B cell (primary cell): ENCODE measurements around the gene NPR3. TPM values are rescaled to one million over a fixed set of nuclear protein-coding genes. Genes with fewer than 3 reads are reported as not detected.

Experiments used
- ATAC-seq: fragments of 200-7000 bp; cut with Tn5 transposase; one replicate; pipeline ENCODE4 v1.10.0; 2021; ENCODE audit warnings: low read depth, mild to moderate bottlenecking, moderate number of reproducible peaks, moderate library complexity
- CTCF ChIA-PET: fragments of 350-600 bp; sonication (Branson Sonifier 250); formaldehyde crosslinking; loops from one replicate; lab custom pipeline; 2021; ENCODE audit warnings: antibody characterized with exemption, inconsistent platforms; lab: Charles Lee
- POLR2A ChIA-PET: fragments of 350-600 bp; sonication (Branson Sonifier 250); formaldehyde crosslinking; loops from one replicate; lab custom pipeline; 2021; ENCODE audit warnings: antibody characterized with exemption; lab: Charles Lee
- DNase-seq: peaks from one replicate; pipeline ENCODE4 v3.0.0; 2013
- H2AFZ ChIP-seq: 2 replicates; pipeline ENCODE4 v1.6.1; 2012; ENCODE audit warnings: mild to moderate bottlenecking, low read depth, low read length; ENCODE audit not compliant: insufficient read depth, poor library complexity, severe bottlenecking
- H3K27ac ChIP-seq, 2 donors: 1 replicate in 1 of 2; 2 replicates in 1 of 2; pipeline ENCODE4 v1.5.1; 2012 to 2013; ENCODE audit warnings: low read length in 2 of 2, mild to moderate bottlenecking in 2 of 2, moderate library complexity in 1 of 2
- H3K27me3 ChIP-seq, 4 experiments: fragments of 200-600 bp in 1 of 4; sonication (generic) in 1 of 4; replicated peaks in 1 of 4; 1 replicate in 2 of 4; 2 replicates in 2 of 4; pipeline versions ENCODE4 v1.6.1 to v1.7.0; 2013 to 2016; ENCODE audit warnings: low read length in 3 of 4, mild to moderate bottlenecking in 2 of 4, mixed read lengths in 1 of 4, moderate library complexity in 1 of 4; ENCODE audit not compliant: insufficient read depth in 4 of 4, control insufficient read depth in 3 of 4; ENCODE audit errors: control extremely low read depth in 1 of 4
- H3K36me3 ChIP-seq, 2 experiments: replicated peaks in 1 of 2; 1 replicate in 1 of 2; 2 replicates in 1 of 2; pipeline versions ENCODE4 v1.6.1 to v1.7.1; 2013; ENCODE audit warnings: low read length in 1 of 2; ENCODE audit not compliant: insufficient read depth in 2 of 2, control insufficient read depth in 1 of 2; ENCODE audit errors: control extremely low read depth in 1 of 2, extremely low read depth in 1 of 2
- H3K4me1 ChIP-seq, 2 donors: fragments of 200-600 bp in 1 of 2; sonication (generic) in 1 of 2; 1 replicate in 1 of 2; 2 replicates in 1 of 2; pipeline versions ENCODE4 v1.5.1 to v1.6.1; 2013 to 2017; ENCODE audit warnings: low read length in 2 of 2; ENCODE audit not compliant: control insufficient read depth in 2 of 2, insufficient read depth in 2 of 2
- H3K4me2 ChIP-seq: replicated peaks from 2 replicates; pipeline ENCODE3; 2012; ENCODE audit warnings: mild to moderate bottlenecking, low read depth, low read length; ENCODE audit not compliant: poor library complexity, severe bottlenecking
- H3K4me3 ChIP-seq, 5 experiments: fragments of 200-600 bp in 1 of 5; sonication (generic) in 1 of 5; 1 replicate in 3 of 5; 2 replicates in 2 of 5; pipeline versions ENCODE4 v1.5.1 to v1.7.0; 2011 to 2016; ENCODE audit warnings: low read length in 4 of 5, mild to moderate bottlenecking in 4 of 5, low read depth in 2 of 5, control low read depth in 1 of 5, moderate library complexity in 1 of 5; ENCODE audit not compliant: insufficient read depth in 1 of 5; ENCODE audit errors: control extremely low read depth in 1 of 5, extremely low read depth in 1 of 5
- H3K79me2 ChIP-seq: fragments of 200-600 bp; sonication (generic); one replicate; pipeline ENCODE4 v1.6.0; 2016; ENCODE audit warnings: low read length; ENCODE audit not compliant: control insufficient read depth, insufficient read depth
- H3K9ac ChIP-seq: fragments of 200-600 bp; sonication (generic); 2 replicates; pipeline ENCODE4 v1.6.1; 2017; ENCODE audit warnings: mild to moderate bottlenecking, low read length, moderate library complexity
- H3K9me3 ChIP-seq, 3 donors: one replicate each; pipeline versions ENCODE4 v1.6.1 to v1.7.1; 2013; ENCODE audit warnings: low read length in 2 of 3; ENCODE audit not compliant: control insufficient read depth in 2 of 3, insufficient read depth in 1 of 3; ENCODE audit errors: control extremely low read depth in 1 of 3
- H4K20me1 ChIP-seq: 2 replicates; pipeline ENCODE4 v1.6.0; 2012; ENCODE audit warnings: mild to moderate bottlenecking, low read length; ENCODE audit not compliant: insufficient read depth, control insufficient read depth, poor library complexity, severe bottlenecking
- H3K27ac Mint-ChIP-seq: one replicate; pipeline ENCODE4 v1.8.0; 2021; ENCODE audit warnings: mixed read lengths
- H3K27me3 Mint-ChIP-seq: one replicate; pipeline ENCODE4 v1.8.0; 2021; ENCODE audit warnings: mixed read lengths
- H3K4me1 Mint-ChIP-seq: one replicate; pipeline ENCODE4 v1.8.0; 2021; ENCODE audit warnings: mixed read lengths
- H3K4me3 Mint-ChIP-seq: one replicate; pipeline ENCODE4 v1.8.0; 2021; ENCODE audit warnings: mixed read lengths
- H3K9me3 Mint-ChIP-seq: one replicate; pipeline ENCODE4 v1.8.0; 2022; ENCODE audit warnings: mixed read lengths; ENCODE audit not compliant: insufficient read depth
- EZH2 ChIP-seq: IDR thresholded peaks from 2 replicates; pipeline ENCODE4 v1.6.1; 2012; ENCODE audit warnings: borderline replicate concordance, low read depth, mild to moderate bottlenecking, moderate library complexity, low read length; ENCODE audit not compliant: insufficient read depth, poor library complexity, severe bottlenecking
- WGBS: methylation state at CpG from one replicate; pipeline ENCODE4 v1.1.5; 2013; ENCODE audit warnings: missing lambda C conversion rate; ENCODE audit not compliant: insufficient coverage; 5-methylcytosine and 5-hydroxymethylcytosine counted together
- intact Hi-C: fragments of 100-400 bp; cut with micrococcal nuclease; formaldehyde crosslinking; loops from one replicate; pipeline ENCODE4 v1.10.0; 2022
- polyA plus RNA-seq: library from polyadenylated mRNA; depleted of rRNA; stranded (reverse); fragments of >200 nt; gene quantifications from 2 replicates; pipeline ENCODE4 v1.2.3, GENCODE V29; 2012
- total RNA-seq, 2 donors: library from RNA; stranded (reverse); fragments of 120-200 nt in 1 of 2; gene quantifications; 1 replicate in 1 of 2; 2 replicates in 1 of 2; pipeline versions ENCODE4 v1.2.3 to v1.2.4, GENCODE V29; 2013 to 2022
- TF ChIP-seq, protein P1 (sequence below): fragments of 200-600 bp; IDR thresholded peaks from one replicate; pipeline ENCODE4 v1.8.0; 2022; ENCODE audit warnings: antibody characterized with exemption, mild to moderate bottlenecking

Gene NPR3
- total and polyA plus RNA-seq, 2 donors (not counting 1 experiment from before 2014, with no cell fraction given), result not detected

- no peak overlapping the region for H3K4me3 Mint-ChIP-seq
- Histone ChIP-seq H3K27me3 (no peaks in the 10 kb centered on the region), H3K4me3 (no peak overlapping the region), H3K36me3 (no peaks in the 10 kb centered on the region), H3K4me2 (no peak overlapping the region), H4K20me1 (no peaks in the 10 kb centered on the region), H3K9me3 (peaks cover 0 to 18% (median 8%) of the 10 kb centered on the region in 3 donors), H2AFZ (no peak overlapping the region), H3K9ac (no peak overlapping the region), H3K4me1 (no peaks in the 10 kb centered on the region), H3K79me2 (no peaks in the 10 kb centered on the region), H3K27ac (no peak overlapping the region)
- H3K27me3 Mint-ChIP-seq, result peaks cover 8% of the 10 kb centered on the region
- ChIA-PET CTCF (no interaction called here), POLR2A (no interaction called here)
- H3K4me1 Mint-ChIP-seq, result no peaks in the 10 kb centered on the region
- intact Hi-C loops, result no loop called here
- H3K9me3 Mint-ChIP-seq, result peaks cover 6% of the 10 kb centered on the region
- 93% methylated on average over 3 of the region's 12 CpGs for WGBS
- TF ChIP-seq, protein P1, sequence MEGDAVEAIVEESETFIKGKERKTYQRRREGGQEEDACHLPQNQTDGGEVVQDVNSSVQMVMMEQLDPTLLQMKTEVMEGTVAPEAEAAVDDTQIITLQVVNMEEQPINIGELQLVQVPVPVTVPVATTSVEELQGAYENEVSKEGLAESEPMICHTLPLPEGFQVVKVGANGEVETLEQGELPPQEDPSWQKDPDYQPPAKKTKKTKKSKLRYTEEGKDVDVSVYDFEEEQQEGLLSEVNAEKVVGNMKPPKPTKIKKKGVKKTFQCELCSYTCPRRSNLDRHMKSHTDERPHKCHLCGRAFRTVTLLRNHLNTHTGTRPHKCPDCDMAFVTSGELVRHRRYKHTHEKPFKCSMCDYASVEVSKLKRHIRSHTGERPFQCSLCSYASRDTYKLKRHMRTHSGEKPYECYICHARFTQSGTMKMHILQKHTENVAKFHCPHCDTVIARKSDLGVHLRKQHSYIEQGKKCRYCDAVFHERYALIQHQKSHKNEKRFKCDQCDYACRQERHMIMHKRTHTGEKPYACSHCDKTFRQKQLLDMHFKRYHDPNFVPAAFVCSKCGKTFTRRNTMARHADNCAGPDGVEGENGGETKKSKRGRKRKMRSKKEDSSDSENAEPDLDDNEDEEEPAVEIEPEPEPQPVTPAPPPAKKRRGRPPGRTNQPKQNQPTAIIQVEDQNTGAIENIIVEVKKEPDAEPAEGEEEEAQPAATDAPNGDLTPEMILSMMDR, result no peak
- no peak for TF ChIP-seq EZH2
- no peak for DNase-seq
- ATAC-seq, result no peak
- H3K27ac Mint-ChIP-seq, result no peak overlapping the region
Measured at GRCh38 chr5:32673272-32673671, 37.8 kb upstream of the NPR3 start.

DNA sequence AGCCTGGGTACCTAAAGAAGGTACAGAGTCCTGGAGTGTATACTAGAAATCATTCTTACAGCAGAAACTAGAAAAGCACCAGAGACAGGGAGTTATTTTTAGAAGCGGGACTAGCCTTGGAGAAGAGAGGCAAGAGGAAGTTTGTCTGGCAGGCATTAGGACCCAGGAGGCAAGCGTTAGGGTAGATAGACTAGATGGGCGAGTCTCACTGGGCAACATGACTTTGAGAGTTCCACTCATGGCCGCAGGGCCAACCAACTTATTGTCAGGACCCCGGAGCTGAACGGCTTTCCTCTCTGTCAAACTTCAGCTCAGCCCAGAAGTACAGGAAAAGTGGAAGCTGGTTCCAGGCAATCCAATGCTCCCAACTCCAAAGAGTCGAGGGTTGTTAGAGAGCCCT is 34.1 kb upstream of the NPR3 start:
- no peak overlapping the region for H3K27ac Mint-ChIP-seq
- no peak overlapping the region for H3K9ac ChIP-seq

More for the DNA sequence above, 34.1 kb upstream of the NPR3 start:
- CTCF ChIA-PET, result no interaction called here
- ATAC-seq (no peak), DNase-seq (no peak)
- Mint-ChIP-seq H3K4me1 (no peaks in the 10 kb centered on the region), H3K27me3 (peaks cover 4% of the 10 kb centered on the region), H3K9me3 (peaks cover 2% of the 10 kb centered on the region), H3K4me3 (no peak overlapping the region)
- H3K4me2 ChIP-seq, result no peak overlapping the region
- H3K4me3 ChIP-seq, result no peak overlapping the region
- H3K4me1 ChIP-seq, result no peaks in the 10 kb centered on the region
- 94% methylated on average over 7 of the region's 7 CpGs for WGBS
- POLR2A ChIA-PET, result no interaction called here
- H2AFZ ChIP-seq, result no peak overlapping the region
- no peak overlapping the region for H3K27ac ChIP-seq
- no peaks in the 10 kb centered on the region for H3K36me3 ChIP-seq
- TF ChIP-seq, protein P1, result no peak
- TF ChIP-seq EZH2, result no peak
- peaks cover 0 to 16% (median 3%) of the 10 kb centered on the region in 3 donors for H3K9me3 ChIP-seq
- H3K79me2 ChIP-seq, result no peaks in the 10 kb centered on the region
- H4K20me1 ChIP-seq, result no peaks in the 10 kb centered on the region
- intact Hi-C loops, result no loop called here
- no peaks in the 10 kb centered on the region for H3K27me3 ChIP-seq
